ENCODE data around the gene BCHE.
"Not testable (repeated sequence)": the region's sequence is repeated elsewhere in the genome, so short reads cannot be mapped to it uniquely, and the experiment has no call there.

BCHE gene

DNA sequence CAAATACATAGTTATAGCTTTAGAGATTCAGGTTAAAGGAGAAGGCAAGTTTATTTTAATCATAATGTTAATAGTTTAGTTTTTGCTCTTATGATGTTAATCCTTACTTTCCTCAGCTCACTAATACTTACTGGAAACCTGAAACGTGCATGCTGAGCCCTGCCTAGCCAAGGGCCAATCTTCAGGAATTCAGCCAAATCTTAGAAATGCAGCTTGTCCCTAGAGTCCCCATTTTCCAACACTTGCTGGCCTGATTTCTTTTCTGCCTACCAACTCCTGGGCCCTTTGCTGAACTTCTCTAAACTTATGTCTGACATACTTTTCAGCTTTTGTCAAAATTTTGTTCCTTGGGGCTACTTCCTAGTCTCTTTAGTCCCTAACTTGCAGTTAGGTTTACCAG lies 22.8 kb downstream of the BCHE start:
- POLR2A ChIA-PET: no interaction called here

DNA sequence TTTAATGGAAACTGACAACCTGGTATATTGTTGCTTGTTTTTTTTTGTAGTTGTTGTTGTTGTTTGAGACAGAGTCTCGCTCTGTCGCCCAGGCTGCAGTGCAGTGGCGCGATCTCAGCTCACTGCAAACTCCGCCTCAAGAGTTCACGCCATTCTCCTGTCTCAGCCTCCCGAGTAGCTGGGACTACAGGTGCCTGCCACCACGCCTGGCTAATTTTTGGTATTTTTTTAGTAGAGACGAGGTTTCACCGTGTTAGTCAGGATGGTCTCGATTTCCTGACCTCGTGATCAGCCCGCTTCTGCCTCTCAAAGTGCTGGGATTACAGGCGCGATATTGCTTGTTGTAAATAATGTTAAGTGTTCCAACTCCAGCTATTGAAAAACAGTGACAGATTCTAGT lies 29.3 kb downstream of the BCHE start:
- CTCF ChIA-PET; DNase-seq (ENCODE audit: extremely low spot score); POLR2A ChIA-PET: not testable (repeated sequence)

More for the DNA sequence above, 22.8 kb downstream of the BCHE start:
- DNase-seq (ENCODE audit: extremely low spot score): no peak
- TF ChIP-seq, protein P1, sequence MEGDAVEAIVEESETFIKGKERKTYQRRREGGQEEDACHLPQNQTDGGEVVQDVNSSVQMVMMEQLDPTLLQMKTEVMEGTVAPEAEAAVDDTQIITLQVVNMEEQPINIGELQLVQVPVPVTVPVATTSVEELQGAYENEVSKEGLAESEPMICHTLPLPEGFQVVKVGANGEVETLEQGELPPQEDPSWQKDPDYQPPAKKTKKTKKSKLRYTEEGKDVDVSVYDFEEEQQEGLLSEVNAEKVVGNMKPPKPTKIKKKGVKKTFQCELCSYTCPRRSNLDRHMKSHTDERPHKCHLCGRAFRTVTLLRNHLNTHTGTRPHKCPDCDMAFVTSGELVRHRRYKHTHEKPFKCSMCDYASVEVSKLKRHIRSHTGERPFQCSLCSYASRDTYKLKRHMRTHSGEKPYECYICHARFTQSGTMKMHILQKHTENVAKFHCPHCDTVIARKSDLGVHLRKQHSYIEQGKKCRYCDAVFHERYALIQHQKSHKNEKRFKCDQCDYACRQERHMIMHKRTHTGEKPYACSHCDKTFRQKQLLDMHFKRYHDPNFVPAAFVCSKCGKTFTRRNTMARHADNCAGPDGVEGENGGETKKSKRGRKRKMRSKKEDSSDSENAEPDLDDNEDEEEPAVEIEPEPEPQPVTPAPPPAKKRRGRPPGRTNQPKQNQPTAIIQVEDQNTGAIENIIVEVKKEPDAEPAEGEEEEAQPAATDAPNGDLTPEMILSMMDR (IDR thresholded peaks at IDR 0.05; ENCODE audit: control extremely low read depth, extremely low read depth, low read depth, missing control alignments): no peak
- CTCF ChIA-PET: interaction anchor here (1.4 kb wide), 1 partner anchor 23 kb away, joined by 4 read pairs; no protein-coding TSS in a partner anchor

DNA sequence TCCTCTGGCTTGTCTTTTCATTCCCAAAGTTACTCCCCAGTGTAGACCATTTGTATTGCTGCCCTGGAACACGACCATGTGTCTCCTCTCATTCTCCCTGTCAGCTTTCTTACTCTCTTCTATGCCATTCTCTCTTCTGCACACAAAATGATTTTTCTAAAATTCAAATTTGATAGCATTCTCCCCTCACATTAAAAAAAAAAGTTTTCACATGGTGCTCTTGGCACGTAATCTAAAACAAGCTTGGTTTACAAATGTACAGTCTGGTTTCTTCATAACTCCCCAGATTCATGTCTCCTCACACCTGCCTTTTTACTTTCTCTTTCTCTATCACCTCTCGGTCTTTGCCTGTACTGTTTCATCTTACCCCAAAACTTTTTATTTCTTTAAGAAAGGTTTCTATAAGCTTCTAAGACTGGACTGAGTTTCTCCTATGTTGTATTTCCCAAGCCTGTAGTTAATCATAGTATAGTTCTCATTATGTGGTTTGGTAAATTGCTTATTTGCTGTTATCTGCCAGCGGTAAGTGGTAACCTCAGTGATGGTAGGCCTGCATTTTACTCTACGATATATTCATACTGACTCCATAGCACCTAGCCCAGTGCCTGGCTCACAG lies 31.2 kb downstream of the BCHE start:
- ChIA-PET CTCF (interaction anchor here (1.1 kb wide), 1 partner anchor 11 kb away, joined by 3 read pairs; no protein-coding TSS in a partner anchor), POLR2A (no interaction called here)
- peak; percentile 30 for DNase-seq (ENCODE audit: extremely low spot score)
- TF ChIP-seq, protein P1 (IDR thresholded peaks at IDR 0.05; ENCODE audit: control extremely low read depth, extremely low read depth, low read depth, missing control alignments): no peak

DNA sequence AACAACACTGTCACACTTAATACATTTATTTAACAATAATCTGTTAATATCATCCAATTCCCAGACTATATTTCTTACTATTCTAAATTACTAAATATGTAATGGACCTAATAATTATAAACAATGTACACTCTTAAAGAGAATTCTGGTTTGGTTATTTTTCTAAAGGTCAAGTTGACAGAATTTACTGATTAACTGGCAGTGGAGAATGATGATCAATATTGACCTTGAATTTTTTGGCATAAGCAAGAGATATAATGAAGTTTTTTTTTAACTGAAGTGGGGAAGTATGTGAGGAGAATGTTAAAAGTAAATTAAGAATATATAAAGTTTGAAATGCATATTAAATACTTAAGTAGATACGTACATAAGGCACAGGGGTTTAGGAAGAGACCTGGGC lies 33.8 kb downstream of the BCHE start:
- TF ChIP-seq, protein P1 (IDR thresholded peaks at IDR 0.05; ENCODE audit: control extremely low read depth, extremely low read depth, low read depth, missing control alignments): no peak
- ChIA-PET POLR2A (no interaction called here), CTCF (interaction anchor here (1.0 kb wide), 1 partner anchor 19 kb away, joined by 3 read pairs; no protein-coding TSS in a partner anchor)
- DNase-seq (ENCODE audit: extremely low spot score): no peak

DNA sequence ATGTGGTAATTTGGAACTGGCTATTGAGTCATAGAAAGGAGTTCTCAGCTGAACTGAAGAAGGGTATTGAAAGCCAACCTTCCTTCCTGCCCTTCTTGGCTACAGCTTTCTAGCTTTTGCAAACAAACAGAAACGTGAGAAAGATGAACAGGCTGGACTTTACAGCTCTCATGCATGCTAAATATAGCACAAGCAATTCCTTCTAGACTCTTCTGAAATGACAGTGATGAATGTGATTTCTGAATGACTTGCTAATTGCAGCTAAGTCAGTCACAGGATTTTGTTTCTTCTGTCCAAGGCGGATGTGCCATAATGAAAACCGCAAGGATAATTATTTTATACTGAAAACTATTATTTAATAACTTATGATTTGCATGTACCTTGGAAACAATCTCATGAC lies 36.3 kb downstream of the BCHE start:
- TF ChIP-seq, protein P1 (IDR thresholded peaks at IDR 0.05; ENCODE audit: control extremely low read depth, extremely low read depth, low read depth, missing control alignments): no peak
- ChIA-PET CTCF (no interaction called here), POLR2A (no interaction called here)
- DNase-seq (ENCODE audit: extremely low spot score): peak; percentile 9

DNA sequence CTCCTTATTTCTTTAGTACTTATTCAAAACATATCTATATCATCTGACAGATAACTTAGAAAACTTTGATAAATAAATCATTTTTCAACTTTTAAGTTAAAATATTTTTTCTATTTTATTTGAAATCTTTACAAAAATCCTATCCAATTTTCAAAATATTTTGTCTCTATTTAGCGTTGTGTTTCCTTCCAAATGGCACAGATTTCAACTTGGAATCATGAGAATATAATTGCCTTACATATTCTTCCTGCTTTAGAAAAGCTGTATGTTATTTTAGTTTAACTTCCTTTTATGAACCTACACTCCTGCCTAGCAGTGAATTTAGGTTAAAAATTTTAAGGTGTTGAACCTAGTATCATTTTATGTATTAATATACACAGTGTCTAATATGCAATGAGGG lies 38.2 kb downstream of the BCHE start:
- ChIA-PET POLR2A (no interaction called here), CTCF (no interaction called here)
- DNase-seq (ENCODE audit: extremely low spot score): no peak
- TF ChIP-seq, protein P1 (IDR thresholded peaks at IDR 0.05; ENCODE audit: control extremely low read depth, extremely low read depth, low read depth, missing control alignments): no peak

DNA sequence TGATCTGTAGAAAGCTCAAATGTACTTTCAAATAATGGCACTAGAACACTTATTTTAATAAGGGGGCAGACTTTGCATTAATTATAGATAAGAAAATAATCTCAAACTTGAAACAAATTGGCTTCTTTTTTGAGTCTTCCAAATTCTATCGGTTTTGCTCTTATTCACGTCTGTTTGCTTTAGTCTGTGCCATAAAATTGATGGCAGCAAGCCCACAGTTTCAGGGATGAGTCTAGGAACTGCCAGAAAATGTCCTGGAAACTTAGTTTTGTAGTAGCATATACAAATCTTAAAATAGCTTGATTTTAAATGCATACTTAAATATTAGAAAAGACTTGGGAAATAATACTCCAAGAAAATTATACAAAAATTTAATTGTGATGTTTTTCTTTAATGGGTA lies 39.7 kb downstream of the BCHE start:
- TF ChIP-seq, protein P1 (IDR thresholded peaks at IDR 0.05; ENCODE audit: control extremely low read depth, extremely low read depth, low read depth, missing control alignments): no peak
- CTCF ChIA-PET: no interaction called here
- POLR2A ChIA-PET: no interaction called here
- no peak for DNase-seq (ENCODE audit: extremely low spot score)

Data from GM10248 (cell line).